Stimulated activated CD8-positive, alpha-beta memory T cell treated with anti-CD3 and anti-CD28 coated beads, Interleukin-12 subunit alpha, Interleukin-12 subunit beta, amount 100 ng/mL, for 1 hour (primary cell): ENCODE results near the gene KLF11.
"Not testable (repeated sequence)": the region's sequence is repeated elsewhere in the genome, so short reads cannot be mapped to it uniquely, and the experiment has no call there.

Experiments
- DNase-seq: peaks from one replicate; pipeline ENCODE4 v3.0.0-alpha.2; 2020; ENCODE audit warnings: low read depth

KLF11 gene

GRCh38 chr2:10009811-10010781 lies 33.3 kb upstream of the KLF11 start:
- no peak for DNase-seq

DNA sequence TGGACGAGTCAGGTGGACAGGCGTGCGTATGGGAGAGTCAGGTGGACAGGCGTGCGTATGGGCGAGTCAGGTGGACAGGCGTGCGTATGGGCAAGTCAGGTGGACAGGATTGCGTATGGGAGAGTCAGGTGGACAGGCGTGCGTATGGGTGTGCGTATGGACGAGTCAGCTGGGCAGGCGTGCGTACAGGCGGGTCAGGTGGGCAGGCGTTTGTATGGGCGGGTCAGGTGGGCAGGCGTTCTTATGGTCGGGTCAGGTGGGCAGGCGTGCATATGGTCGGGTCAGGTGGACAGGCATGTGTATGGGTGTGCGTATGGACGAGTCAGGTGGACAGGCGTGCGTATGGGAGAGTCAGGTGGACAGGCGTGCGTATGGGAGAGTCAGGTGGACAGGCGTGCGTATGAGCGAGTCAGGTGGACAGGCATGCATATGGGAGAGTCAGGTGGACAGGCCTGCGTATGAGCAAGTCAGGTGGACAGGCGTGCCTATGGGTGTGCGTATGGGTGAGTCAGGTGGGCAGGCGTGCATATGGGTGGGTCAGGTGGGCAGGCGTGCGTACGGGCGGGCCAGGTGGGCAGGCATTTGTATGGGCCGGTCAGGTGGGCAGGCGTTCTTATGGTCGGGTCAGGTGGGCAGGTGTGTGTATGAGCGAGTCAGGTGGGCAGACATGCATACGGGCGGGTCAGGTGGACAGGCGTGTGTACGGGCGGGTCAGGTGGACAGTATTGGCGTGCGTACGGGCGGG lies 32.3 kb upstream of the KLF11 start:
- DNase-seq, result not testable (repeated sequence)

- DNase-seq, result not testable (repeated sequence)
Measured at GRCh38 chr2:10011606-10012325, 31.6 kb upstream of the KLF11 start.

DNA sequence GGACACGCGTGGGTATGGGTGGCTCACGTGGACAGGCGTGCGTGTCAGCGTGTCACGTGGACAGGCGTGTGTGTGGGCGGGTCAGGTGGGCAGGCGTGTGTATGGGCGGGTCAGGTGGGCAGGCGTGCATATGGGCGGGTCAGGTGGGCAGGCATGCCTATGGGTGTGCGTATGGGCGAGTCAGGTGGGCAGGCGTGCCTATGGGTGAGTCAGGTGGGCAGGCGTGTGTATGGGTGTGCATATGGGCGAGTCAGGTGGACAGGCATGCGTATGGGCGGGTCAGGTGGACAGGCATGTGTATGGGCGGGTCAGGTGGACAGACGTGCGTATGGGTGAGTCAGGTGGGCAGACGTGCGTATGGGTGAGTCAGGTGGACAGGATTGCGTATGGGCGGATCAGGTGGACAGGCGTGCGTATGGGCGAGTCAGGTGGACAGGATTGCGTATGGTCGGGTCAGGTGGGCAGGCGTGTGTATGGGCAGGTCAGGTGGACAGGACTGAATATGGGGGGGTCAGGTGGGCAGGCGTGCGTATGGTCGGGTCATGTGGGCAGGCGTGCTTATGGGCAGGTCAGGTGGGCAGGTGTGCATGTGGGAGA lies 30.9 kb upstream of the KLF11 start:
- DNase-seq, result not testable (repeated sequence)

DNA sequence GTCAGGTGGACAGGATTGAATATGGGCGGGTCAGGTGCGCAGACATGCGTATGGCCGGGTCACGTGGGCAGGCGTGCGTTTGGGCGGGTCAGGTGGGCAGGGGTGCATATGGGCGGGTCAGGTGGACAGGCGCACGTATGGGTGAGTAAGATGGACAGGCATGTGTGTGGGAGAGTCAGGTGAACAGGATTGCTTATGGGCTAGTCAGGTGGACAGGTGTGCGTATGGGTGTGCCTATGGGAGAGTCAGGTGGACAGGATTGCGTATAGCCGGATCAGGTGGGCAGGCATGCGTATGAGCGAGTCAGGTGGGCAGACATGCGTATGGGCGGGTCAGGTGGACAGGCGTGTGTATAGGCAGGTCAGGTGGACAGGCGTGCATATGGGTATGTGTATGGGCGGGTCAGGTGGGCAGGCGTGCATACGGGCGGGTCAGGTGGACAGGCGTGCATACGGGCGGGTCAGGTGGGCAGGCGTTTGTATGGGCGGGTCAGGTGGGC lies 30.3 kb upstream of the KLF11 start:
- no peak for DNase-seq

DNA sequence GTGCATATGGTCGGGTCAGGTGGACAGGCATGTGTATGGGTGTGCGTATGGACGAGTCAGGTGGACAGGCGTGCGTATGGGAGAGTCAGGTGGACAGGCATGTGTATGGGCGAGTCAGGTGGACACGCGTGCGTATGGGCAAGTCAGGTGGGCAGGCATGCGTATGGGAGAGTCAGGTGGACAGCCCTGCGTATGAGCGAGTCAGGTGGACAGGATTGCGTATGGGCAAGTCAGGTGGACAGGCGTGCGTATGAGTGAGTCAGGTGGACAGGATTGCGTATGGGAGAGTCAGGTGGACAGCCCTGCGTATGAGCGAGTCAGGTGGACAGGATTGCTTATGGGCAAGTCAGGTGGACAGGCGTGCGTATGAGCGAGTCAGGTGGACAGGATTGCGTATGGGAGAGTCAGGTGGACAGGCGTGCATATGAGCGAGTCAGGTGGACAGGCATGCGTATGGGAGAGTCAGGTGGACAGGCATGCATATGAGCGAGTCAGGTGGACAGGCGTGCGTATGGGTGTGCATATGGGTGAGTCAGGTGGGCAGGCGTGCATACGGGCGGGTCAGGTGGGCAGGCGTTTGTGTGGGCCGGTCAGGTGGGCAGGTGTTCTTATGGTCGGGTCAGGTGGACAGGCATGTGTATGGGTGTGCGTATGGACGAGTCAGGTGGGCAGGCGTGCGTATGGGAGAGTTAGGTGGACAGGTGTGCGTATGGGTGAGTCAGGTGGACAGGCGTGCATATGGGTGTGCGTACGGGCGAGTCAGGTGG lies 29.5 kb upstream of the KLF11 start:
- DNase-seq, result not testable (repeated sequence)

- DNase-seq, result no peak
Measured at GRCh38 chr2:10014418-10015190, 28.7 kb upstream of the KLF11 start.

- not testable (repeated sequence) for DNase-seq
Measured at GRCh38 chr2:10015376-10015989, 27.9 kb upstream of the KLF11 start.

DNA sequence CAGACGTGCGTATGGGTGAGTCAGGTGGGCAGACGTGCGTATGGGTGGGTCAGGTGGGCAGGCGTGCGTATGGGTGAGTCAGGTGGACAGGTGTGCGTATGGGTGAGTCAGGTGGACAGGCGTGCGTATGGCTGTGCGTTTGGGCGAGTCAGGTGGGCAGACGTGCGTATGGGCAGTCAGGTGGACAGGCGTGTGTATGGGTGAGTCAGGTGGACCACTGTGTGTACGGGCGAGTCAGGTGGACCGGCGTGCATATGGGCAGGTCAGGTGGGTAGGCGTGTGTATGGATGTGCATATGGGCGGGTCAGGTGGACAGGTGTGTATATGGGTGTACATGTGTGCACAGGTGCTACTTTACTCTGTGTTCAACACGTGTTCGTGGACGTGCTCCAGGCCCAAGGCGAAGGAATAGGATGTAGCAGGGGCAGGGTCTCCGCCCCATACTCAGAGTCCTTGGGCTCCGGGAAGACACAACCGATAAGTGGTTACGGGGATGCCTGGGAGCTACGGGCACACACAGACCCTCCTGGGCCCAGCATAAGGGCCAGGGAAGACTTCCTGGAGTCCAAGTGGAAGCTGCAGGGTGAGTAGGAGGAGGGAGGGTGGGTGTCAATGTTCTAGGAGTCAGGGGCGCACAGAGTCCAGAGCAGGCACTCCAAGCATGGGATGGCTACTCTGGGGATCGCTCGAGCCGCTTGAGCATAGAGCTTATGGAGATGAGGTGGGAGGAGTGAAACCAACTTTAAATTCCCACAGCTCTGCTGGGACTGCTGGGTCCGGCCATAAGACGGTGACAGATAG lies 27.1 kb upstream of the KLF11 start:
- DNase-seq, result no peak

- no peak for DNase-seq
Measured at GRCh38 chr2:10016802-10017258, 26.5 kb upstream of the KLF11 start.

DNA sequence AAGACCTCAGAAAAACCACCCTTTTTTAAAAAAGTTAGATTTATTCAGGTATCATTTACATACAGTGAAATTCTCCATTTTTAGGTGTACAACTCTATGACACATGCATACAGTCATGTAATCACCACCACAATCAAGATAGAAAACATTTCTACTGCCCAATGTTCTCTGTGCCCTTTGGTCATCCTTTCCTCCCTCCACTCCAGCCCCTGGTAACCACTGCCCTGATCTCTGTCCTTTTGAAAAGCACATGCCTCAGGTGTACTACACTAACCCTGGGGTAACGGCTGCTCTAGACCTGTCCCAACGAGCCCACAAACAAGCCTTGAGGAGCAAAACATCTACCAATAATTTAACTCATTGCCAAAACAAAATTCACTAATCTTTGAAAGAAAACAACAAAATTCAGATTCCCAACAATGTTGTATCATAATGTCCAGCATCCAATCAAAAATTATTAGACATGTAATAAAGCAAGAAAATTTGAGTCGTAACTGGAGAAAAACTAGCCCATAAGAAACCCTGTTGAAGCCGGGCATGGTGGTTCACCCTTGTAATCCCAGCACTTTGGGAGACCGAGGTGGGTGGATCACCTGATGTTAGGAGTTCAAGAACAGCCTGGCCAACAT lies 25.9 kb upstream of the KLF11 start:
- no peak for DNase-seq

DNA sequence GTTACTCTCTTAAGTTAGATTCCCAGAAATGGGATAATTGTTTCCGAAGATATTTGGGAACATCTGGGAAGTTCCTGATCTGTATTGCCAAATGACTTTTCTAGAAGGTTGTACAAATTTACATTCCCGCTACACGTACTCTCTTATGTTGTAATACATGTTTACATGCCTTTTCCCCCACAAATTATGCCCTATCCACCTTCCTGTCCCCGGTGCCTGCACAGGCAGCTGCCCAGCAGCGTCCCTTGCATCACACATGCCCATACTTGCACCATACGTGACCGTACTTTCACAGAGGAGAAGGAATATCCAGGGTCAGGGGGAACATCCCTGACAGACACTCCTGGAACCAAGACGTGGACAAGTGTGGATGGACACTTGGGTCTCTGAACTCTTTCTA lies 24.2 kb upstream of the KLF11 start:
- DNase-seq, result no peak

DNA sequence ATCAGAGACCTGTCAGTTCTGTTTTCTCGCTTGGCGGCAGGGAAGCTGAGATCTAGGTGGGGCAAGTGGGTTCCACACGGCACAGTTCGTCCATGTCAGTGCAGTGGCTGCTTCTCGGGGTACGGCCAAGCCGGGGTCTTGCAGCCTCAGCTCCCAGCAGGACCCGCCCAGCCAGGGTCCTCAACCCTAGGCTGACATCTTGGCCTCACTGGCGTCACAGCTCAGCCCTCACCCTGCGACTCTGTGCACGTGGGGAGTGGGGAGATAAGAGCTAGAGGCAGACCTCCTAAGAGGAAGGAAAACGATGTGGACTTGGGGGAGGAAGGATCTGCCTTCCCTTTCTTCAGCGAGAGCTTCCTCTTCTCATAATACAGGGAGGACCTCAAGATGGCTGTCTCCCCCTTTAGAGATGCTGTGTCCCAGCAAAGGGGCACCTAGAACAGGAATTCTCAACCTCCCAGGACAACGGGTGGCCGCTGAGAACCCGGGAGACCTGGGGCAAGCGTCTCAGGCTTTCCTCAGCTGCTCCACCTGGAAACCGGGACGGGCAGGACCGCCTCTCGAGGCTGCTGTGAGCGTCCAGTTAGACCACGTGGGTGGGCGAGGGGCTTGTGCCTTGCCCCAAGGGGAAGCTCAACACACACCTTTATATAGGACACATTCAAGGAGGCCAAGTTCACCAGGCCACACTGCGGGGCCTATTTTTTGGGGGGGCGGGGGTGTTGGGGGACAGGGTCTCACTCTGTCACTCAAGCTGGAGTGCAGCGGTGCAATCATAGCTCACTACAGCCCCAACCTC lies 23.5 kb upstream of the KLF11 start:
- no peak for DNase-seq

GRCh38 chr2:10022041-10022421 lies 21.3 kb upstream of the KLF11 start:
- DNase-seq, result no peak

GRCh38 chr2:10022445-10022844 lies 20.9 kb upstream of the KLF11 start:
- no peak for DNase-seq

DNA sequence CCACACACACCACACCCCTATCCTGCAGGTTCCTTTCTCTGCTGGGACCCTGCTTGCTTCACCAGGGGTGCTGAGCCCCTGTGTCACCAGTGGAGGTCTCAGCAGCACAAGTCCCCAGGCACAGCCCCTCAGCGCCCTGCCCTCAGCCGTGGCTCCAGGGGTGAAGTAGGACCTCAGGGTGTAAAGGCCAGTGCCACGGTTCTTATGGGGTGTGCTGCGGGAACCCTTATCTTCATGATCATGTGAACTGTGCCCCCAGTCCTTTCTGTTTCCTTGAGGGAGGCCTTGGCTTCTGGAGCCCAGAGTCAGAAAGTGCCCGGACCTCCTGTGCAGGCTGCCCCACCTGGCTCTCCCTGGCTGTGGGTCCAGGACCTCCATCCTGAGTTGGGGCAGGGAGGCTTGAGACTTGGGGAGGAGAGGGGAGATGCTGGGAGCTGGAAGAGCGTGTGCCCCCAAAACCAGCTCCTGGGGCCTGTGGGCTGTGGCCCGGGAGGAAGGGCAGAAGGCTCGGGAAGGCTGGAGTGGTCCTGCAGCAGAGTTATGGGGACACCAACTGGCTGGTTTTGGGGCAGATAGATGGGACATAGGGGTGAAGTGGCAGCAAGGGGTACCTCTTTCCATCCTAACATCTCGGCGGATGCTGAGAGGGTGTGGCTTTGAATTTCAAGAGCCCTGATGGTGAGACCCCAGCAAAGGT lies 20.2 kb upstream of the KLF11 start:
- DNase-seq, result no peak
